ENCODE data around the gene PCDHGA3.
"Not testable (repeated sequence)": the region's sequence is repeated elsewhere in the genome, so short reads cannot be mapped to it uniquely, and the experiment has no call there.

Gene PCDHGA3

DNA sequence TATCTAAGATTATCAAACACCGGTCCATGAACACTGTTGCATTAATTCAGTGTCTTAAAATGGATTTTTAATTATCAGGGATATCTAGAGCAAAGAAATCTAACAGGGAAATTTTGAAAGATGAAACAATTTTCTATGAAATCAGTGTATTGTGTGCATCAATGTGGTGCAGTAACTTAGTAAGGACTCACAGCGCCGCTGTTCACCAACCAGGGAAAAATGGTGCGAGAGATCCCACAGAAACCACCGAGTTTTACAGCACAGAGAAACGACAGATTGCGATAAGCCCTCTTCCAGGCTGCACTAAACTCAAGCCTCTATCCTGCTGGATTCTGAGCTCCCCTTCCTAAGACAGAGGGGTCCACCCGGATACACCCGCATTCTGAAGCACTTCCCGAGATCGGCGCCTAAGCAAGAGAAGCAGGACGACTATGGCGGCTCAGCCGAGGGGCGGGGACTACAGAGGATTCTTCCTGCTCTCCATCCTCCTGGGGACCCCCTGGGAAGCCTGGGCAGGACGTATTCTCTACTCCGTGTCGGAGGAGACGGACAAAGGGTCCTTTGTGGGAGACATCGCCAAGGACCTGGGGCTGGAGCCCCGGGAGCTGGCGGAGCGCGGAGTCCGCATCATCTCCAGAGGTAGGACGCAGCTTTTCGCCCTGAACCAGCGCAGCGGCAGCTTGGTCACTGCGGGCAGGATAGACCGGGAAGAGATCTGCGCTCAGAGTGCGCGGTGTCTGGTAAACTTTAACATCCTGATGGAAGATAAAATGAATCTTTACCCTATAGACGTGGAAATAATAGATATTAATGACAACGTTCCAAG, 39.1 kb downstream of the PCDHGA3 start, which contains the start of gene PCDHGA7:
TSS of gene PCDHGA7 (plus strand) at position 274 of the 826 bp plus-strand sequence. CDS start at position 432, 158 bp downstream.
- H3K27ac Mint-ChIP-seq, result peak within 1 kb of the TSS; percentile 14
- no peak for ATAC-seq (replicated peaks)
- H3K27me3 Mint-ChIP-seq, result peaks cover 57 to 69% of the 10 kb centered on the region in 2 donors
- H3K9me3 Mint-ChIP-seq, result peaks cover 7 to 8% of the 10 kb centered on the region in 2 donors
- peak within 1 kb of the TSS; percentile 70 to 81 for H3K4me3 Mint-ChIP-seq
- H3K4me1 Mint-ChIP-seq, result peaks cover 0 to 4% of the 10 kb centered on the region in 2 donors
- peaks cover 4 to 5% of the 10 kb centered on the region in 2 donors for H3K36me3 Mint-ChIP-seq
- no peak for DNase-seq

DNA sequence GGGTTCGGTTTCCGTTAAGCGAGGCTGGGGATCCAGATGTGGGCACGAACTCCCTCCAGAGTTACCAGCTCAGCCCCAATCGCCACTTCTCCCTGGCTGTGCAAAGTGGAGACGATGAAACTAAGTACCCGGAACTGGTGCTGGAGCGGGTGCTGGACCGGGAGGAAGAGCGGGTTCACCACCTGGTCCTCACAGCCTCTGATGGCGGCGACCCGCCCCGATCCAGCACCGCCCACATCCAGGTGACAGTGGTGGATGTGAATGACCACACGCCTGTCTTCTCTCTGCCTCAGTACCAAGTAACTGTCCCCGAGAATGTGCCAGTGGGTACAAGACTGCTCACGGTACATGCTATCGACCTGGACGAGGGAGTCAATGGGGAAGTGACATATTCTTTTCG, 39.7 kb downstream of the PCDHGA3 start:
- peak overlapping the region in 1 of 2 donors; percentile 81 for H3K4me3 Mint-ChIP-seq
- no peak for DNase-seq
- ATAC-seq (replicated peaks), result no peak
- H3K27me3 Mint-ChIP-seq, result peaks cover 58 to 71% of the 10 kb centered on the region in 2 donors
- peaks cover 4 to 6% of the 10 kb centered on the region in 2 donors for H3K36me3 Mint-ChIP-seq
- H3K9me3 Mint-ChIP-seq, result peaks cover 8 to 9% of the 10 kb centered on the region in 2 donors
- no peak overlapping the region for H3K27ac Mint-ChIP-seq
- peaks cover 0 to 4% of the 10 kb centered on the region in 2 donors for H3K4me1 Mint-ChIP-seq

DNA sequence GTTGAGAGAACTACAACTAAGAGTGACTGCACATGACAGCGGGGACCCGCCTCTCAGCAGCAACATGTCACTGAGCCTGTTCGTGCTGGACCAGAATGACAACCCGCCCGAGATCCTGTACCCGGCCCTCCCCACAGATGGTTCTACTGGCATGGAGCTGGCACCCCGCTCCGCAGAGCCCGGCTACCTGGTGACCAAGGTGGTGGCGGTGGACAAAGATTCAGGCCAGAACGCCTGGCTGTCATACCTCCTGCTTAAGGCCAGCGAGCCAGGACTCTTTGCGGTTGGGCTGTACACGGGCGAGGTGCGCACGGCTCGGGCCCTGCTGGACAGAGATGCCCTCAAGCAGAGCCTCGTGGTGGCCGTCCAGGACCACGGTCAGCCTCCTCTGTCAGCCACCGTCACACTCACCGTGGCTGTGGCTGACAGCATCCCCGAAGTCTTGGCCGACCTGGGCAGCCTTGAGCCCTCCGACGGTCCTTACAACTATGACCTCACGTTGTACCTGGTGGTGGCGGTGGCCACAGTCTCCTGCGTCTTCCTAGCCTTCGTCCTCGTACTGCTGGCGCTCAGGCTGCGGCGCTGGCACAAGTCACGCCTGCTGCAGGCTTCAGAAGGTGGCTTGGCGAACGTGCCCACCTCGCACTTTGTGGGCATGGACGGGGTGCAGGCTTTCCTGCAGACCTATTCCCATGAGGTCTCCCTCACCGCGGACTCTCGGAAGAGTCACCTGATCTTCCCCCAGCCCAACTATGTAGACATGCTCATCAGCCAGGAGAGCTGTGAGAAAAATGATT, 41.0 kb downstream of the PCDHGA3 start:
- Mint-ChIP-seq H3K4me3 (no peak overlapping the region), H3K27ac (no peak overlapping the region), H3K9me3 (peaks cover 9 to 10% of the 10 kb centered on the region in 2 donors), H3K4me1 (peaks cover 0 to 4% of the 10 kb centered on the region in 2 donors), H3K36me3 (peaks cover 9 to 10% of the 10 kb centered on the region in 2 donors), H3K27me3 (peaks cover 71 to 79% of the 10 kb centered on the region in 2 donors)
- ATAC-seq (replicated peaks), result no peak
- no peak for DNase-seq

DNA sequence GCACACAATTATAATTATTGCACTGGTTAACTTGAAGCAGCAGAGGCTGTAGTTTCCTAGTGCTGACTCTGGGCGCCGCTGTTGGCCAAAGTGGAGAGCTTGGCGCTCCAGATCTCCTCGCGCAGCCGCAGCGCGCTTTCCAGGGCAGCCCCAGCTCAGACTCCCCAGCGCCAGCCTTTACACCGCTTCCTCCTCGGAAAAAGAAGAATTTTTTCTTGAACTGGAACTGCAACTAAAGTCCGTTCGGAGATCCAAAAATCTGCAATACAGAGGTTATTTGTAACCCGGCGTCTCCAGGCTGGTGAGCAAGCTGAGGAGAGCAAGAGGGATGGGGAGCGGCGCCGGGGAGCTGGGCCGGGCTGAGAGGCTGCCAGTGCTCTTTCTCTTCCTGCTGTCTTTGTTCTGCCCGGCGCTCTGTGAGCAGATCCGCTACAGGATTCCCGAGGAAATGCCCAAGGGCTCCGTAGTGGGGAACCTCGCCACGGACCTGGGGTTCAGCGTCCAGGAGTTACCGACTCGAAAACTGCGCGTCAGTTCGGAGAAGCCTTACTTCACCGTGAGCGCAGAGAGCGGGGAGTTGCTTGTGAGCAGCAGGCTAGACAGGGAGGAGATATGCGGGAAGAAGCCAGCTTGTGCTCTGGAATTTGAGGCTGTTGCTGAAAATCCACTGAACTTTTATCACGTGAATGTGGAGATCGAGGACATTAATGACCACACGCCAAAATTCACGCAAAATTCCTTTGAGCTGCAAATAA, 44.1 kb downstream of the PCDHGA3 start, which contains the start of gene PCDHGB4:
TSS of gene PCDHGB4 (plus strand) at position 142 of the 755 bp plus-strand sequence. CDS start at position 329, 187 bp downstream.
- H3K27me3 Mint-ChIP-seq, result peaks cover 70 to 85% of the 10 kb centered on the region in 2 donors
- ATAC-seq (replicated peaks), result peak in 1 of 2 donors; percentile 34
- H3K9me3 Mint-ChIP-seq, result peaks cover 17 to 19% of the 10 kb centered on the region in 2 donors
- not testable (repeated sequence) for H3K27ac Mint-ChIP-seq, DNase-seq, H3K4me1 Mint-ChIP-seq
- H3K36me3 Mint-ChIP-seq, result peaks cover 11 to 19% of the 10 kb centered on the region in 2 donors
- peak within 1 kb of the TSS; percentile 57 to 68 for H3K4me3 Mint-ChIP-seq

DNA sequence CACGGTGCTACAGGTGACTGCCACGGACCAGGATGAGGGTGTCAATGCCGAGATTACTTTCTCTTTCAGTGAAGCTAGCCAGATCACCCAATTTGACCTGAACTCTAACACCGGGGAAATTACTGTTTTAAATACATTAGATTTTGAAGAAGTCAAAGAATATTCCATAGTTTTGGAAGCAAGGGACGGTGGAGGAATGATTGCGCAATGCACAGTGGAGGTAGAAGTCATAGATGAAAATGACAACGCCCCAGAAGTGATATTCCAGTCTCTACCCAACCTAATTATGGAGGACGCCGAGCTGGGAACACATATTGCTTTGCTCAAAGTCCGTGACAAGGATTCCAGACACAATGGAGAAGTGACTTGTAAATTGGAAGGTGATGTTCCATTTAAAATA, 45.0 kb downstream of the PCDHGA3 start:
- DNase-seq (no peak), ATAC-seq (replicated peaks) (no peak)
- H3K36me3 Mint-ChIP-seq, result peaks cover 9 to 17% of the 10 kb centered on the region in 2 donors
- H3K4me3 Mint-ChIP-seq, result no peak overlapping the region
- H3K9me3 Mint-ChIP-seq, result peaks cover 19 to 20% of the 10 kb centered on the region in 2 donors
- peaks cover 0 to 5% of the 10 kb centered on the region in 2 donors for H3K4me1 Mint-ChIP-seq
- H3K27me3 Mint-ChIP-seq, result peaks cover 67 to 84% of the 10 kb centered on the region in 2 donors
- no peak overlapping the region for H3K27ac Mint-ChIP-seq

DNA sequence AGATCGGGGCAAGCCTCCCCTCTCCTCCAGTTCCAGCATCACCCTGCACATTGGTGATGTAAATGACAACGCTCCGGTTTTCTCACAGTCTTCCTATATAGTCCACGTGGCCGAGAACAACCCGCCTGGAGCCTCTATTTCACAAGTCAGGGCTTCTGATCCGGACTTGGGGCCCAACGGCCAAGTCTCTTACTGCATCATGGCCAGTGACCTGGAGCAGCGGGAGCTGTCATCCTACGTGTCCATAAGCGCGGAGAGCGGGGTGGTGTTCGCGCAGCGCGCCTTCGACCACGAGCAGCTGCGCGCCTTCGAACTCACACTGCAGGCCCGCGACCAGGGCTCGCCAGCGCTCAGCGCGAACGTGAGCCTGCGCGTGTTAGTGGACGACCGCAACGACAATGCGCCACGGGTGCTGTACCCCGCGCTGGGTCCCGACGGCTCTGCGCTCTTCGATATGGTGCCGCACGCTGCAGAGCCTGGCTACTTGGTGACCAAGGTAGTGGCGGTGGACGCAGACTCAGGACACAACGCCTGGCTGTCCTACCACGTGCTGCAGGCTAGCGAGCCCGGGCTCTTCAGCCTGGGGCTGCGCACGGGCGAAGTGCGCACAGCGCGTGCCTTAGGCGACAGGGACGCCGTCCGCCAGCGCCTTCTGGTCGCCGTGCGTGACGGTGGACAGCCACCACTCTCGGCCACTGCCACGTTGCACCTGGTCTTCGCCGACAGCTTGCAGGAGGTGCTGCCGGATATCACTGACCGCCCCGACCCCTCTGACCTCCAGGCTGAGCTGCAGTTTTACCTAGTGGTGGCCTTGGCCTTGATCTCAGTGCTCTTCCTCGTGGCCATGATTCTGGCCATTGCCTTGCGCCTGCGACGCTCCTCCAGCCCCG, 45.8 kb downstream of the PCDHGA3 start:
- Mint-ChIP-seq H3K27me3 (peaks cover 67 to 83% of the 10 kb centered on the region in 2 donors), H3K9me3 (peaks cover 23 to 25% of the 10 kb centered on the region in 2 donors), H3K4me3 (no peak overlapping the region), H3K4me1 (peaks cover 0 to 5% of the 10 kb centered on the region in 2 donors), H3K27ac (peak overlapping the region; percentile 52), H3K36me3 (peaks cover 13 to 17% of the 10 kb centered on the region in 2 donors)
- DNase-seq (no peak), ATAC-seq (replicated peaks) (no peak)

DNA sequence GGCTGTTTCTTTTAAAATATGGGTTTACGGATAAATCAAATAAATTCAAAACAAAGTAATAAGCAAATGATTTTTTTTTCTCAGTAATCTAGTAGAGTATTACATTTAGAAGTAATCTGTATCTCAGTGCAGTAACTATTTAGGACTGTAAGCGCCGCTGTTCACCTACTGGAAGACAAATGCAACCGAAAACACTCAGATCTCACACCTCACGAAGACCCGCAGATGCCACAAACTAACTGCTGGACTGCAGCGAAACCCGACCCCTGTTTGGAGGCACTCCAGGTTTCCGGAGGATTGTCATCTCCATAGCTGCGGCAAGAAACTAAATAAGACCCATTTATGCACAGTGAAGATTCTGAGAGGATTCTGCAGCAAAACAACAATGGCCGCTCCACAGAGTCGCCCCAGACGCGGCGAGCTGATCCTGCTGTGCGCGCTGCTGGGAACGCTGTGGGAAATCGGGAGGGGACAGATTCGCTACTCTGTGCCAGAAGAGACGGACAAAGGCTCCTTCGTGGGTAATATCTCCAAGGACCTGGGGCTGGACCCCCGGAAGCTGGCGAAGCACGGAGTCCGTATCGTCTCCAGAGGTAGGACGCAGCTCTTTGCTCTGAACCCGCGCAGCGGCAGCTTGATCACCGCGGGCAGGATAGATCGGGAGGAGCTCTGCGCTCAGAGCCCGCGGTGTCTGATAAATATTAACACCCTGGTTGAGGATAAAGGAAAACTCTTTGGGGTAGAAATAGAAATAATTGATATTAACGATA, 49.0 kb downstream of the PCDHGA3 start, which contains the start of gene PCDHGA8:
TSS of gene PCDHGA8 (plus strand) at position 205 of the 770 bp plus-strand sequence. CDS start at position 386, 181 bp downstream.
- peaks cover 20 to 22% of the 10 kb centered on the region in 2 donors for H3K9me3 Mint-ChIP-seq
- H3K27me3 Mint-ChIP-seq, result peaks cover 62 to 75% of the 10 kb centered on the region in 2 donors
- H3K27ac Mint-ChIP-seq, result peak within 1 kb of the TSS; percentile 73
- peak within 1 kb of the TSS; percentile 2 to 47 for H3K4me3 Mint-ChIP-seq
- peaks cover 0 to 5% of the 10 kb centered on the region in 2 donors for H3K4me1 Mint-ChIP-seq
- DNase-seq (no peak), ATAC-seq (replicated peaks) (no peak)
- H3K36me3 Mint-ChIP-seq, result peaks cover 16 to 20% of the 10 kb centered on the region in 2 donors

DNA sequence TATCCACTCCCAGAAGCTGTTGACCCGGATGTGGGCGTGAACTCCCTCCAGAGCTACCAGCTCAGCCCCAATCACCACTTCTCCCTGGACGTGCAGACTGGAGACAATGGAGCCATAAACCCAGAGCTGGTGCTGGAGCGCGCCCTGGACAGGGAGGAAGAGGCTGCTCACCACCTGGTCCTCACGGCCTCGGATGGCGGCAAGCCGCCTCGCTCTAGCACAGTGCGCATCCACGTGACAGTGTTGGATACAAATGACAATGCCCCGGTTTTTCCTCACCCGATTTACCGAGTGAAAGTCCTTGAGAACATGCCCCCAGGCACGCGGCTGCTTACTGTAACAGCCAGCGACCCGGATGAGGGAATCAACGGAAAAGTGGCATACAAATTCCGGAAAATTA, 49.6 kb downstream of the PCDHGA3 start:
- Mint-ChIP-seq H3K9me3 (peaks cover 20 to 22% of the 10 kb centered on the region in 2 donors), H3K4me1 (peaks cover 0 to 5% of the 10 kb centered on the region in 2 donors), H3K27ac (no peak overlapping the region), H3K36me3 (peaks cover 16 to 20% of the 10 kb centered on the region in 2 donors), H3K4me3 (no peak overlapping the region), H3K27me3 (peaks cover 60 to 73% of the 10 kb centered on the region in 2 donors)
- DNase-seq (no peak), ATAC-seq (replicated peaks) (no peak)

DNA sequence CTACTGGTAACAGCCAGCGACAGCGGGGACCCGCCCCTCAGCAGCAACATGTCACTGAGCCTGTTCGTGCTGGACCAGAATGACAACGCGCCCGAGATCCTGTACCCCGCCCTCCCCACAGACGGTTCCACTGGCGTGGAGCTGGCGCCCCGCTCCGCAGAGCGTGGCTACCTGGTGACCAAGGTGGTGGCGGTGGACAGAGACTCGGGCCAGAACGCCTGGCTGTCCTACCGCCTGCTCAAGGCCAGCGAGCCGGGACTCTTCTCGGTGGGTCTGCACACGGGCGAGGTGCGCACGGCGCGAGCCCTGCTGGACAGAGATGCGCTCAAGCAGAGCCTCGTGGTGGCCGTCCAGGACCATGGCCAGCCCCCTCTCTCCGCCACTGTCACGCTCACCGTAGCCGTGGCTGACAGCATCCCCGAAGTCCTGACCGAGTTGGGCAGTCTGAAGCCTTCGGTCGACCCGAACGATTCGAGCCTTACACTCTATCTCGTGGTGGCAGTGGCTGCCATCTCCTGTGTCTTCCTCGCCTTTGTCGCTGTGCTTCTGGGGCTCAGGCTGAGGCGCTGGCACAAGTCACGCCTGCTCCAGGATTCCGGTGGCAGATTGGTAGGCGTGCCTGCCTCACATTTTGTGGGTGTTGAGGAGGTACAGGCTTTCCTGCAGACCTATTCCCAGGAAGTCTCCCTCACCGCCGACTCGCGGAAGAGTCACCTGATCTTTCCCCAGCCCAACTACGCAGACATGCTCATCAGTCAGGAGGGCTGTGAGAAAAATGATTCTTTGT, 51.0 kb downstream of the PCDHGA3 start:
- not testable (repeated sequence) for H3K27ac Mint-ChIP-seq; ATAC-seq (replicated peaks)

More for the DNA sequence above, 51.0 kb downstream of the PCDHGA3 start:
- H3K36me3 Mint-ChIP-seq, result peaks cover 16 to 17% of the 10 kb centered on the region in 2 donors
- not testable (repeated sequence) for DNase-seq, H3K4me3 Mint-ChIP-seq, H3K4me1 Mint-ChIP-seq
- peaks cover 20 to 23% of the 10 kb centered on the region in 2 donors for H3K9me3 Mint-ChIP-seq
- peaks cover 59 to 72% of the 10 kb centered on the region in 2 donors for H3K27me3 Mint-ChIP-seq
